NCI-H82 treated with DMSO at 0.1 percent for 48 hours (cell line): ENCODE data around the gene PLCL2.

Experiments used
- DNase-seq: peaks from one replicate; lab custom pipeline; 2025; ENCODE audit not compliant: unreplicated experiment; lab: John Stamatoyannopoulos, UW

The PLCL2 gene

GRCh38 chr3:16912400-16913263, 27.9 kb downstream of the PLCL2 start:
- no peak for DNase-seq

GRCh38 chr3:16913264-16913580, 28.5 kb downstream of the PLCL2 start:
- no peak for DNase-seq

DNA sequence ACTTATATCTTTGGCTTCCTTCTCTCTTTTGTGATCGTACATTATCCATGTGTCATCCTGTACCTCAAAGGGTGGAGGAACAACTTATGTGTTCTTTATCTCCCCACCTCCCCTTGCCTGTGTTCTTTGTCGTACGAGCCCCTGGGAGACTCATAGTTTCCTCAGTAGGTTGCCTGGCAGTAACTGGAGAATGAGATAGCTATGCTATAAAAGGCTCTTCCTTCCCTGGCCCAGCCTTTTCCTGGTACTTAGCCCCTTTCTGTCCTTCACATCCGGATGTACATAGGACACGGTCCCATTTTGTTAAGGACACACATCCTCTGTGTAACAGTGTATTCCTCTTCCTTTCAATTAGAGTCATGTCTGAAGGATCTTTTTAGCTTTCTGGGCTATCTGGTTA, 32.1 kb downstream of the PLCL2 start:
- no peak for DNase-seq

GRCh38 chr3:16917256-16917935, 32.6 kb downstream of the PLCL2 start:
- DNase-seq, result no peak

DNA sequence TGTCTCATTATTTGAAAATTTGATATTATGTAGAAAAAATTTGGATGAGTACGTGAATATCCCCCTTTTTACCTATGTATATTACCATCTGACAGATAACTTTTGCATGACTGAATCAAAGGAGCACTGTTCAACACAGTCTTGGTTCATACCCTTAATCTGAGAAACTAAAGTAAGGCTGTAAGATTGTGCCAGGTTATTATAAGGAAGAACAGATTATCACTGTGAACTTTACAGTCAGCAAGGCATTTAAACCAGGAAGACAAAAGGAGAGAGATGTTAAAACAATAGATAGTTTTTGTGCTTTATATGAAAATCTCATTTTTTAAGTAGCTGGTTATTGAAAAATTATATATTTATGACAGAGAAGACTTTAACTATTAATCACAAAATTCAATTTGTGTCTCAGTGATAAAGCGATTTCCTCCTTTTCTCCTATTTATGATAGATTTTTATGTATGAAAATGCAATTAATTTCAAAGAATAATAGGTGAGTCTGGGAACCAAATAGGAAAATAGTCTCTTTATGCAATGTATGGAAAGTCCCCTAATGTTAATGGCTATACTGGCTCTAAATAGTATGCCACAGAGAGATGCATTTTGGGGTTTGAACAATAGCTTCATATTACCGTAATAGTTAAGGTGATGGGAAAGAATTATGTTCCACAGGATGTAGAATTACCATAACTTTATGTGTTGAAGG, 33.4 kb downstream of the PLCL2 start:
- DNase-seq, result no peak

DNA sequence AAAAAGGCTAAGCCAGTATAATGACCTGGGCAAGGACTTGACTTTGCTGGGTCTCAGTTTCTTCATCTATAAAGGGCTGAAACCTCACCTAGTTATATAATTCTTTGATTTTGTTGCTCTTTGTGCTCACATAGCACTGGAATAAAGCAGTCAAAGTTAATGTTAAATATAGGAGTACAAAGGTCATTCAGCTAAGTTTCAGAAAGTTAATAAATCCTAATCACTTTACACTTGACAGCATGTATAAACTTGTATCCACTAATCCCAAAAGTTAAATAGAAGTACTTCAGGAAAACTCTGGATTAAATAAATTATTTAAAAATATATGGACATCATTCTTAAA, 33.9 kb downstream of the PLCL2 start:
- no peak for DNase-seq

- DNase-seq, result no peak
Measured at GRCh38 chr3:16923112-16923511, 38.4 kb downstream of the PLCL2 start.

GRCh38 chr3:16927485-16927884, 42.7 kb downstream of the PLCL2 start:
- no peak for DNase-seq

DNA sequence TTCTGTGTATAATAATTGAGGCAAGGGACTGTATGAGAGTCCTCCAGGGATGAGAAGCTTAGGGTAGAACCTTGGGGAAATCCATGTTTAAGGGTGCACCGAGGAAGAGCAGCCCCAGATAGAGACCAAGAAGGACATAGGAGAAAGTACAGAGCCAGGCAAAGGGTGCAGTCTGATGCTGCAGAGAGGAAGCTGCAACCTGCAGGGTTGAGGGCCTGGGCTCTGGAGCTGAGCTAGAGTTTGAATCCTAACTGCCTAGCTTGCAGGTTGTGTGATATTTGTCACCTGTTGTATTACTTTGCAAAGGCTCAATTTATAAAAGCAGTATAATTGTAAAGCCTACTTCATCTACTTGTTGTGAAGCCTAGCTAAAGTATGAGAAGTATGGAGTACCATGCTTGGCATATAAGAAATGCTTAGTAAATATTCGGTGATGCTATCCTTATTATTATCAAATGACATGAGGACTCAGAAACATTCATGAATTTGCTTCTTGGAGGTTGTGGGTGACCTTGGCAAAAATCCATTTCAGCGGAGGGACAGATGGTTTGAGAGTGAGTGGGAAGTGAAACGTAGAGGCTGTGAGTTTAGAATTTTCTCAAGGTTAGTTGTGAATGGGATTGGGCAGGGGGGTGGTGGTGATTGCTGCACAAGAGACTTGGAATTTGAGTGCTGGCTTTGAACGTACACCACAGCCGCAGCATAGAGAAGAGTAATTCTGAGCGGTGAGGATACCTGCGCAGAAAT, 43.8 kb downstream of the PLCL2 start:
- no peak for DNase-seq

GRCh38 chr3:16929311-16929710, 44.6 kb downstream of the PLCL2 start:
- no peak for DNase-seq

DNA sequence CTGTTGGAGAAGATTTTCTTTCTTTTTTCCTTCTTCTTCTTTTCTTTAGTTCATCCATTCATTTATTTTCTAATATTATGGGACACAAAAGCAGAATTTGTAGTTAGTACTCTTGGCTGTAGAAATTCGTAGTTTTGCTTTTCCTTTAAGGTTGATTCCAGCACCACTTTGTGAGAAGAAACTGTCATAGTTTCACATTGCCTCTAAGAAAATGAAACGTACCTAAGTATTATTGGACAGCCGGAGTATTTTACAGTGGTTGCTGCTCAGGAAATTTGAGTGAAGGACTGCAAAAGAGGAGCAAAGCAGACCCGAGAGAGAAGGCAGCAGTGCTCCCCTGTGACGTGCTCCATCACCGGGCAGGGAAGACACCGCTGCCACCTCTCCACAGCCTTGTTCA, 48.1 kb downstream of the PLCL2 start:
- DNase-seq, result no peak

GRCh38 chr3:16935781-16936180, 51.0 kb downstream of the PLCL2 start:
- DNase-seq, result no peak

DNA sequence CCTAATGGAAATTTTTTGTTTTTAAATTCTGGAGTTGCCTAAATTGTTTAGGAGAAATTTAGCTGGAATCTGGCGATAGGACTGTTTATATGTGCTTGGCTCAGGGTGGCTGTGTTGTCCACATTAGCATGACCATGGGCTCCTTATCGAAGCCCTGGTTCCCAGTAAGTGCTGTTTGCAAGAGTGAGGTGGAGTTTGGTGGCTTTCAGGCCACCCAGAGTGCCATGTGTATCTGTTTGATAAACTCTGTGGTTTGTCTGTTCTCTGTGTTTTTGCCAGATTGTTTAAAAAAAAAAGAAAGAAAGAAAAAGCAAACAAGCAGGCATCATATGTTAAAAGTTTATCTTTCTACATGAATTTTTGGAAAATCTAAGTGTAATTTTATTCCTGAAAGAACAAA, 51.5 kb downstream of the PLCL2 start:
- DNase-seq, result no peak

DNA sequence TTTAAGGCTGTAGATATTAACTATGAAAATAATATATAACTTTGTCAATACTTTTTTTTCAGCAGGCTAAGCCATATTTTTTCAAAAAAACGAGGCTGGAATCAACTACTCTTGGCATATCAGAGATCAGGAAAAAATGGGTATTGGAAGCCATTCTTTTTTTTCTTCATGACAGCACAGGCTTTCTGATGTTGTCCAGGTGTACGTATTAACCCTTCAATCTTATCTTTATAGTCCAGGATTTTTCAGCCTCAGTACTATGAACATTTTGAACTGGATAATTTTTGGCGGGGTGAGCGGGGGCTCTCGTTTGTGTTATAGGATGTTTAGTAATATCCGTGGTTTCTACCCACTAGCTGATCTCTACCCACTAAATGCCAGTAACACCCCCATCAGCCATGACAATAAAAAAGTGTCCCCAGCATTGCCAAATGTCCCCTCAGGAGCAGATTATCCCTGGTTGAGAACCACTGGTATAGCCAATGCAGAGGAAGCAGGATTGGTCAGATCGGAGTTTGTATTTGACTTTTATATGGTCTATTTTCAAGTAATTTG, 52.0 kb downstream of the PLCL2 start:
- no peak for DNase-seq

GRCh38 chr3:16937326-16937845, 52.6 kb downstream of the PLCL2 start:
- no peak for DNase-seq

- DNase-seq, result no peak
Measured at GRCh38 chr3:16940769-16941700, 56.3 kb downstream of the PLCL2 start.

DNA sequence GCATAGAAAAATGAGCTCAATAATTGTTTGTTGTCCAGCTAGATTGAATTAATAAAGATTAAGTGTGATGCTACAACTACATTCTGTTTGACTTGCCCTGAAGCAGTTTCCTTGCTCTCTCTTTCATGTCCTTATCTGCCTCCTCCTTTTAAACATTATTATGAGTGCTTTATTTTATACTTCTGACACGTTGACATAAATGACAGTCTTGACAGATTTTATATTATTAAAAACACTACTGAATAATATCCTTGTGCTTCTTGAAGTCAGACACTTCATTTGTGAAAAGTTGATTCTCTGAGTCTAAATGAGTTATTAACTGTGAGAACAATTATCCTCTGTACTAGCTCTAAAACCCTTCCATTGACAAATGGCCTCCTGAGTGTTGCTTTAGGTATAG, 58.2 kb downstream of the PLCL2 start:
- DNase-seq, result no peak

- DNase-seq, result no peak
Measured at GRCh38 chr3:16943857-16944256, 59.1 kb downstream of the PLCL2 start.

- no peak for DNase-seq
Measured at GRCh38 chr3:16944356-16944755, 59.6 kb downstream of the PLCL2 start.

DNA sequence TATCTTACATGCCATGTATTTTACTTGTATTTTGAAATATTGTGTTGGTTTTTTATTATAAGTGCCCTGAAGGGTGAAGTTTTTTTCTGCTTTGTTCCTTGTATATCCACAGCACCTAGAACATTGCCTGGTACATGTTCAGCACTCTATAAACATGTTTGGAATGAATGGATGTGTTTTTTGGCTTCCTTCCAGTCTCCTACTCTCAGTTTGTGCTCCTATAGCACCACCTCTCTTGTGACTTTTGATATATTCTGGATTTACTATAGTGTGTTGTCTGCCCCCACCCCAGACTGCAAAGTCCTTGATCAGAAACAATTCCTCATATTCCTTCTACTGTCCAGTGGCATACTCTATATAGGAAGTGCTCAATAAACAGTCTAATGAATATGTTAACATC, 60.6 kb downstream of the PLCL2 start:
- no peak for DNase-seq
